ENCODE measurements around the gene NPTXR. TPM values are rescaled to one million over a fixed set of nuclear protein-coding genes. Genes with fewer than 3 reads are reported as not detected.
A peak's percentile ranks its signal among the peaks of the same experiment; 100 is the strongest.

NPTXR gene
- total and polyA plus RNA-seq, 3 donors from 2014 or later = 3.9 to 14.1 (median 12.6) TPM

GRCh38 chr22:38832005-38832978 is 11.5 kb downstream of the NPTXR start:
- Histone ChIP-seq H3K9me3 (no peaks in the 10 kb centered on the region), H3K4me1 (no peaks in the 10 kb centered on the region), H3K4me3 (no peak overlapping the region), H3K27me3 (no peaks in the 10 kb centered on the region), H3K36me3 (ENCODE audit: low read depth, missing control alignments) (no peaks in the 10 kb centered on the region), H3K27ac (no peak overlapping the region)
- intact Hi-C loops (cut with DNase I; ENCODE audit: low total_unique reads) = no loop called here
- 44 to 72% methylated on average over 15 to 30 of the region's 30 CpGs for WGBS, 2 donors
- peak; percentile 20 for DNase-seq
- TF ChIP-seq CTCF (IDR thresholded peaks at IDR 0.05) = no peak
- no peak for TF ChIP-seq POLR2A (IDR thresholded peaks at IDR 0.05)

GRCh38 chr22:38831166-38831945 is 12.5 kb downstream of the NPTXR start:
- TF ChIP-seq POLR2A (IDR thresholded peaks at IDR 0.05) (no peak), CTCF (IDR thresholded peaks at IDR 0.05) (no peak)

GRCh38 chr22:38830845-38831108 is 13.1 kb downstream of the NPTXR start:
- Histone ChIP-seq H3K27me3 (no peaks in the 10 kb centered on the region), H3K36me3 (ENCODE audit: low read depth, missing control alignments) (no peaks in the 10 kb centered on the region), H3K4me1 (no peaks in the 10 kb centered on the region), H3K9me3 (no peaks in the 10 kb centered on the region), H3K4me3 (no peak overlapping the region), H3K27ac (no peak overlapping the region)
- intact Hi-C loops (cut with DNase I; ENCODE audit: low total_unique reads) = no loop called here
- TF ChIP-seq CTCF (IDR thresholded peaks at IDR 0.05) = no peak
- no peak for TF ChIP-seq POLR2A (IDR thresholded peaks at IDR 0.05)
- no peak for DNase-seq
- WGBS, 2 donors = 93 to 94% methylated on average over 5 to 7 of the region's 7 CpGs

More at GRCh38 chr22:38831166-38831945, 12.5 kb downstream of the NPTXR start:
- Histone ChIP-seq H3K4me3 (no peak overlapping the region), H3K9me3 (no peaks in the 10 kb centered on the region), H3K4me1 (no peaks in the 10 kb centered on the region), H3K27me3 (no peaks in the 10 kb centered on the region), H3K27ac (no peak overlapping the region), H3K36me3 (ENCODE audit: low read depth, missing control alignments) (no peaks in the 10 kb centered on the region)
- no peak for DNase-seq
- intact Hi-C loops (cut with DNase I; ENCODE audit: low total_unique reads) = no loop called here
- 84 to 88% methylated on average over 13 to 16 of the region's 16 CpGs for WGBS, 2 donors

GRCh38 chr22:38830026-38830844 is 13.6 kb downstream of the NPTXR start:
- H3K4me3 ChIP-seq = no peak overlapping the region
- no peaks in the 10 kb centered on the region for H3K4me1 ChIP-seq
- no peaks in the 10 kb centered on the region for H3K9me3 ChIP-seq
- no peak for DNase-seq
- no peak overlapping the region for H3K27ac ChIP-seq
- H3K27me3 ChIP-seq = no peaks in the 10 kb centered on the region
- TF ChIP-seq CTCF (IDR thresholded peaks at IDR 0.05) = no peak
- no peak for TF ChIP-seq POLR2A (IDR thresholded peaks at IDR 0.05)
- WGBS, 2 donors = 92 to 96% methylated on average over 12 to 17 of the region's 17 CpGs
- intact Hi-C loops (cut with DNase I; ENCODE audit: low total_unique reads) = no loop called here
- H3K36me3 ChIP-seq (ENCODE audit: low read depth, missing control alignments) = no peaks in the 10 kb centered on the region
